Measurements from ENCODE around the gene KCTD8.

DNA sequence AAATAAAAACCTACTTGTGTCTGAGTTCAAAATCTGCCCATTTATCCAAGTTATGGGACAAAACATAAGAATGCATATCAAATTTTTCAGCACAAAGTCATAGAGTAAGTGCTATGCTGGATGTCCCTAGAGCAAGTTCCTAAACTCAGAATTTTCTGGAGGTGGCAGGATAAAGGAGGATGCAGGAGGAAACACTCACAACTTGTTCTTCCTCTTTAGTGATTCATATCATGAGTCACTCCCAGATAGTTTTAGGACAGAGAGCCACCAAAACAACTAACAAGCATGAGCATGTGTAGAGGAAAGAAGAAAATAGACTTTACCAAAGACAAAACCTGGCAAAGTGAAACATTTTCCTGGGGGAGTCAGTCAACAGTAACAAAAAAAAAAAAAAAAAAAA is 302.7 kb downstream of the KCTD8 start:
- TF ChIP-seq CTCF (tag by site-specific recombination; IDR thresholded peaks at IDR 0.05) = no peak
- no peak for TF ChIP-seq ZNF843 (tag by site-specific recombination; IDR thresholded peaks at IDR 0.05)

Measured in HEK293 (cell line).